Right cardiac atrium (tissue), 5 donors: ENCODE measurements around the gene SESN1. TPM values are rescaled to one million over a fixed set of nuclear protein-coding genes. Genes with fewer than 3 reads are reported as not detected.
A peak's percentile ranks its signal among the peaks of the same experiment; 100 is the strongest.
"Not testable (repeated sequence)": the region's sequence is repeated elsewhere in the genome, so short reads cannot be mapped to it uniquely, and the experiment has no call there.

Experiments
- ATAC-seq, 2 donors: fragments of 200-7000 bp; cut with Tn5 transposase; one replicate each; pipeline versions ENCODE4 v1.8.0 to v1.9.1; 2020; ENCODE audit warnings: moderate library complexity in 2 of 2, mild to moderate bottlenecking in 1 of 2
- DNase-seq, 3 donors: peaks; one replicate each; pipeline ENCODE4 v3.0.0-alpha.2; 2020
- H3K27ac ChIP-seq: one replicate; pipeline ENCODE4 v1.5.1; 2013; ENCODE audit warnings: mild to moderate bottlenecking, low read length, control low read depth, moderate library complexity
- H3K27me3 ChIP-seq: one replicate; pipeline ENCODE4 v1.6.1; 2013; ENCODE audit not compliant: control insufficient read depth, insufficient read depth
- H3K4me1 ChIP-seq: one replicate; pipeline ENCODE4 v1.6.1; 2013; ENCODE audit warnings: low read length; ENCODE audit not compliant: control insufficient read depth, insufficient read depth
- H3K4me3 ChIP-seq: one replicate; pipeline ENCODE4 v1.5.1; 2013; ENCODE audit warnings: low read length, control low read depth
- H3K9me3 ChIP-seq: one replicate; pipeline ENCODE4 v1.6.1; 2013; ENCODE audit warnings: low read length; ENCODE audit not compliant: control insufficient read depth
- WGBS: extraction: QIAGEN DNeasy Blood & Tissue Kit; methylation state at CpG from one replicate; pipeline ENCODE4 v1.1.7; 2013; 5-methylcytosine and 5-hydroxymethylcytosine counted together
- intact Hi-C, 4 donors: fragments of 100-400 bp; cut with DNase I; formaldehyde crosslinking; loops; one replicate each; pipeline versions ENCODE4 v1.11.0 to v1.14.0; 2022 to 2023
- polyA plus RNA-seq: library from polyadenylated mRNA; stranded (reverse); fragments of 200-250 nt; gene quantifications from one replicate; pipeline ENCODE4 v1.2.3, GENCODE V29; 2013
- total RNA-seq, 4 donors: library from RNA; stranded (reverse); fragmentation: NEBNext Ultra II Directional; extraction: Animal tissue kit (Norgen Biotek cat#: 25700); gene quantifications; one replicate each; pipeline ENCODE4 v1.2.1, GENCODE V29; 2021
- donor health status: healthy with polysubstance abuse.
- donor health status: DM: no; HTN: yes; CAD: no.
- donor health status: DM: no; HTN: no; CAD: no.
- donor health status: DM: no; HTN: yes; CAD: no; lungs with severe emphysema.
- donor health status: DM: yes; HTN: yes; CAD: no.

The SESN1 gene
- total and polyA plus RNA-seq, 5 donors = 26.5 to 60.5 (median 40.8) TPM

DNA sequence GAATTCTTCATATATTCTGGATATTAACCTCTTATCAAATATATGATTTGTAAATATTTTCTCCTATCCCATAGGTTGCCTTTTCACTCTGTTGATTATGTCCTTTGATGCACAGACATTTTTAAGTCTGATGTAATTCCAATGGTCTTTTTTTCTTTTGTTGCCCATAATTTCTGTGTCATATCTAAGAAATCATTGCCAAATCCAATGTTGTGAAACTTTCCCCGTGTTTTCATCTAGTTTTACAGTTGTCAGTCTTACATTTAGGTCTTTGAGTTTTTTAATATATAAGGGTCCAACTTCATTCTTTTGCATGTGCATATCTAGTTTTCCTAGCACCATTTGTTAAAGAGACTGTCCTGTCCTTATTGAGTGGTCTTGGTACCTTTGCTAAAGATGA, 111.5 kb downstream of the SESN1 start:
- no peaks in the 10 kb centered on the region for H3K4me1 ChIP-seq
- WGBS = 69% methylated on average over 1 of the region's 1 CpG
- ATAC-seq = no peak

DNA sequence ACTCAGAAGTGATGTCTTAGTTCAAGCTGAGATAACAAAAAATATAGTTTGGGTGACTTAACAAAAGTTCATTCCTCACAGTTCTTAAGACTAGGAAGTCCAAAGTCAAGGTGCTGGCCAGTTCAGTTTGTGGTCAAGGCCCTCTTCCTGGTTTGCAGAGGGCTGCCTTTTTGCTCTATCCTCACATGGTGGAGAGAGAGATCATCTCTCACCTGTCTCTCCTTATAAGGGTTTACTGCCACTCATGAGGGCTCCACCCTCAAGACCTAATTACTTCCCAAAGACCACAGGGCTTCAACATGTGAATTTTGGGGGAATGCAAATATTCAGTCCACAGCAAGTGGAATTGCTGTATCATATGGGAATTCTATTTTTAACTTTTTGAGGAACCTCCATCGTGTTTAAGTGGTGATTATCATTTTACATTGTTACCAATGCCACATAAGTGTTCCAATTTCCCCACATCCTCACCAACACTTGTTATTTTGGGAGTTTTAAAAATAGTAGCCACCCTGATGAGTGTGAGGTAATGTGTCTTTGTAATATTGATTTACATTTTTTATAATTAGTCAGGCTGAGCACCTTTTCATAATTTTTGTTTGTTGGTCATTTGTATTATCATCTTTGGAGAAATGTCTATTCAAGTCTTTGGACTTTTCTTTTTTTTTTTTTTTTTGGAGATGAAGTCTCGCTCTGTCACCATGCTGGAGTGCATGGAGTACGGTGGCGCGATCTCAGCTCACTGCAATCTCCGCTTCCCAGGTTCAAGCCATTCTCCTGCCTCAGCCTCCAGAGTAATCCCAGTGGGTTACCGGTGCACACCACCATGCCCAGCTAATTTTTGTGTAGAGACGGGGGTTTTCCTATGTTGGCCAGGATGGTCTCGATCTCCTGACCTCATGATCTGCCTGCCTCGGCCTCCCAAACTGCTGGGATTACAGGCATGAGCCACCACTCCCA, 112.2 kb downstream of the SESN1 start:
- Histone ChIP-seq H3K4me3 (no peak overlapping the region), H3K4me1 (no peaks in the 10 kb centered on the region), H3K27me3 (no peaks in the 10 kb centered on the region), H3K9me3 (no peaks in the 10 kb centered on the region), H3K27ac (peak overlapping the region; percentile 70)
- DNase-seq = no peak
- ATAC-seq = peak; percentile 36 to 59
- intact Hi-C loops = no loop called here
- WGBS = 85% methylated on average over 10 of the region's 10 CpGs

More for the DNA sequence above, 111.5 kb downstream of the SESN1 start:
- H3K9me3 ChIP-seq = no peaks in the 10 kb centered on the region
- intact Hi-C loops = no loop called here
- no peaks in the 10 kb centered on the region for H3K27me3 ChIP-seq
- no peak overlapping the region for H3K4me3 ChIP-seq
- DNase-seq = no peak
- H3K27ac ChIP-seq = no peak overlapping the region

DNA sequence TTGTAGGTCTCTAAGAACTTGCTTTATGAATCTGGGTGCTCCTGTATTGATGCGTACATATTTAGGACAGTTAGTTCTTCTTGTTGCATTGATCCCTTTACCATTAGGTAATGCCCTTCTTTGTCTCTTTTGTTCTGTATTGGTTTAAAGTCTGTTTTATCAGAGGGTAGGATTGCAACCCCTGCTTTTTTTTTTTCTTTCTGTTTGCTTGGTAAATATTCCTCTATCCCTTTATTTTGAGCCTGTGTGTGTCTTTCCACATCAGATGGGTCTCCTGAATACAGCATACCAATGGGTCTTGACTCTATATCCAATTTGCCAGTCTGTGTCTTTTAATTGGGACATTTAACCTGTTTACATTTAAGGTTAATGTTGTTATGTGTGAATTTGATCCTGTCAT, 116.0 kb downstream of the SESN1 start:
- 100% methylated on average over 1 of the region's 1 CpG for WGBS
- H3K27me3 ChIP-seq, DNase-seq, H3K27ac ChIP-seq, H3K4me1 ChIP-seq, ATAC-seq, intact Hi-C loops, H3K4me3 ChIP-seq, H3K9me3 ChIP-seq: not testable (repeated sequence)

DNA sequence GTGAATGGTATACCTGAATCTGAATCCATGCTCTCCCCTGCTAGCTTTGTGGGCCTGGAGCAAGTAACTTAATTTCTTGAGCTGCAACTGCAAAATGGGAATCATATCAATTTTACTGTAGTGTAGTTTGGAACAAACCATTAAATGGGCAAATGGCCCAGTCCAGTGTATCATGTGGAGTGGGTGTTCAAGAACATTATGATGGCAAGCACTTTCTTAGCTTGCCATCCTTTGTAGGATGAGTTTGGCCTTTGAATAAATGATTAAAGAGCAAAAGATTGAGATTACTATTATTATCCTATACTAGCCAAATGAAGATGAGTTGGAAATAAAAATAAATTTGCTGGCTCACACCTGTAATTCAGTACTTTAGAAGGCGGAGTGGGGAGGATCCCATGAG, 120.4 kb downstream of the SESN1 start:
- no peaks in the 10 kb centered on the region for H3K9me3 ChIP-seq
- peak; percentile 45 to 56 for ATAC-seq
- 75% methylated on average over 1 of the region's 1 CpG for WGBS
- no peak for DNase-seq
- no peaks in the 10 kb centered on the region for H3K4me1 ChIP-seq
- H3K27ac ChIP-seq = peak overlapping the region; percentile 23
- no peak overlapping the region for H3K4me3 ChIP-seq
- intact Hi-C loops = no loop called here
- H3K27me3 ChIP-seq = no peaks in the 10 kb centered on the region

DNA sequence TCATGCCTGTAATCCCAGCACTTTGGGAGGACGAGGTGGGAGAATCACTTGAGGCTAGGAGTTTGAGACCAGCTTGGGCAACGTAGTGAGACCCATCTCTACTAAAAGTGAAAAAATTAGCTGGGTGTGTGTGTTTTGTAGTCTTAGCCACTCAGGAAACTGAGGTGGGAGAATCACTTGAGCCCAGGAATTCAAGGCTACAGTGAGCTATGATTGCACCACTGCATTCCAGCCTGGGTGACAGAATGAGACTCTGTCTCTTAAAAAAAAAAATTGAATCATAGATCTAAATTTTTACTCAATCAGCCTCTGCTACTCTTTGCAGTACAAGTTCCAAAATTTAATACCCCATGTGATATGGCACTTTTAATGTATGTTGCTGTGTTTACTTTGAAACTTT, 124.9 kb downstream of the SESN1 start:
- Histone ChIP-seq H3K27me3 (no peaks in the 10 kb centered on the region), H3K27ac (no peak overlapping the region), H3K4me1 (peaks cover 6% of the 10 kb centered on the region), H3K9me3 (no peaks in the 10 kb centered on the region), H3K4me3 (no peak overlapping the region)
- intact Hi-C loops = no loop called here
- DNase-seq = no peak
- WGBS = 77% methylated on average over 2 of the region's 2 CpGs
- ATAC-seq = no peak

DNA sequence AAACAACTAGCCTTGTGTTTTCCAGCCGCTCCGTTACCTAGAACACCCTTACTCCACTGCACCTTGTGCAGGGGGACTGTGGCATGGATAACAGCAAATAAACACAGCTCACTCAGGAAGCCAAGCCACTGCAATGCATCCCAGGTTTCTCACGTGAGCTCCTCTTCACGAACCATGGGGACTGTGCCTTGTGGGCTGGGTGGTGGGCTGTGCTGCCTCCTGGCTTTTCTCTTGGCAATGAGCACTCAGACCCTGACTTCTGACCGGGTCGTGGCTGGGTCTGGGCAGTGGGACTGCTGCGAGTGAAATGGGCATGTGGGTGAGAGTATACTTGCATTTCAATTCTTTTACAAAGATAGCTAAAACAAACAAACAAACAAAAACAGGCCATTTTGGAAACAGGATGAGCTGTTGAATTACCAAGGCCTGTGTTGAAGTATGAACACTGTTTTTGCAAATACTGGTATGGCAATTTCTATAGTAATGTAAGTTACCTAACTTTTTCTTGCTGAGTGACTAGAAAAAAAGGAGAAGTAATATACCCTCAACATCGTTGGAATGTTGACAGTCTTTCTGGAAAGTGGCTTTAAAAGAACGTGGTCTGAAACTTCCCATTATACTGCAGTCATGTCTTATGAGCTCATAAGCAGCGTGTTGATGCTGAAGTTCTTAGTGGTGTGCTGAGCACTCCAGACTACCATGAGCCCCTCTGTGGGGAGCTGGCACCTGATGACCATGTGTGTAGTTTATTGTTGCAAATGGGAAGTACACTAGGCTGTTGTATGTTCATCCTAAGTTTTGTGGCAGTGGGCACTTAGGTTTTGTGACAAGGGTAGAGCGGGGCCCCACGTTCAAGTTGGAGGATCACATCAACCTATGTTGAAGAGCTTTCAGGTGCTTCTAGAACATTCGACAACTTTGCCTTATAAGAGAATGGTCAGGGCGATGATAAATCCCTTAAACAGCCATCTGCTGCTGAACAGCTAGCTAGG, 126.0 kb downstream of the SESN1 start:
- DNase-seq = peak in 1 of 3 donors; percentile 40
- Histone ChIP-seq H3K4me3 (no peak overlapping the region), H3K9me3 (no peaks in the 10 kb centered on the region), H3K27me3 (no peaks in the 10 kb centered on the region), H3K4me1 (peaks cover 6% of the 10 kb centered on the region), H3K27ac (peak overlapping the region; percentile 91)
- WGBS = 78% methylated on average over 14 of the region's 14 CpGs
- no peak for ATAC-seq
- intact Hi-C loops = no loop called here

DNA sequence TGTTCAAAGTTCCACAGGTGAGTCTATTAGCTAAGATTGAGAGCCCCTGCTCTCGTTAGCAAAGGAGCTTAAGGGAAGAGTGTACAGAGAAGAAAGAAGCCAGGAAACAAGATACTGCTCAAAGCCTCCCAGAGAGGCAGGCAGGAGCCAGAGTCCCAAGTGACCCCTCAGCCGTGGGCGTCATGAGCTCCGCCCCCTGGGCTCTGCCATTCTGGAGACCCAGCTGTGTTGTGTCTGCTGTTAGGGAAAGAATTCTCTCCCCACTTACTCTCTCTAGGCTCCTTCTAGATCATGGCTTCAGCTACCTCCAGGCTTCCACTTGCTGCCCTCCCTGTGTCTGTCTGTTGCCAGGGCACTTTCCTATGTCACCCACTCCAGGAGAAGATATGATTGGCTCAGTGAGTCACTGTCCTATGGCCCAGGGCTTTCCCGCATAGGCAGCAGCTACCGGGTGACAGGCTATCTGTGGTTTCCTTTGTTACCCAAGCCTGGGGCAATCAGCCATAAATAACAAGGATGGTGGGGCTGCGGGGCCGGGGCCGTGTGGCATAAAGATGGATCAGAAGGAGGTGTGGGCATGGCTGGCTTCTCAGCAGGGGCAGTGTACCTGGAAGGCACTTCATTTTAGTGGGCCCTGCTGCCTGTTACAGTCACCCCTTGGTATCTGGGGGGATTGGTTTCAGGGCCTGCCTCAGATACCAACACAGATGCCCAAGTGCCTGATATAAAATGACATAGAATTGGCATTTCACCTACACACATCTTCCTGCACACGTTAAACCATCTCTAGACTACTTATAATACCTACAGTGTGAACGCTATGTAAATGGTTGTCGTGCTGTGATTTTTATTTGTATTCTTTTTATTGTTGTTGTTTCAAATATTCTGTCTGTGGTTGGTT, 127.5 kb downstream of the SESN1 start:
- H3K9me3 ChIP-seq = no peaks in the 10 kb centered on the region
- H3K4me1 ChIP-seq = peaks cover 6% of the 10 kb centered on the region
- H3K27ac ChIP-seq = peak overlapping the region; percentile 76
- intact Hi-C loops = no loop called here
- DNase-seq = peak; percentile 38 to 77 (median 75)
- no peaks in the 10 kb centered on the region for H3K27me3 ChIP-seq
- no peak overlapping the region for H3K4me3 ChIP-seq
- WGBS = 40% methylated on average over 12 of the region's 12 CpGs
- peak; percentile 66 to 81 for ATAC-seq

DNA sequence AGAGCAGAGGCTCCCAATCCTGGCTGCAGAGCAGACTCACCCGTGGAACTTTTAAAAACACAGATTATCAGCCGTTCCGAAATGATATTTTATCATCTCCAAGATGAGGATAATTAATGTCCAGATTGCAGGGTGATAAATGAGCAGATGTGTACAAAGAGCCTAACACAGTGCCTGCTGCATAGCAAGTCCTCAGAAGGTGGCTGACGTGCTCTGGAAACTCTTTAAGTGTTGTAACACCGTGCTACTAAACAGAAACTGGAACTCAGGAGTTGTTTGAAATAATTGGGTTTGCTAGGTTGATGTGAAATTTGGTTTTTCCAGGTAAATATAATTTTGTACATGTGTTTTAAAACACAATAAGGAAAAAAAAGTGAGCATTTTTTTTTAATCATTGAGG, 128.4 kb downstream of the SESN1 start:
- DNase-seq = no peak
- Histone ChIP-seq H3K4me3 (no peak overlapping the region), H3K9me3 (no peaks in the 10 kb centered on the region), H3K4me1 (peaks cover 6% of the 10 kb centered on the region), H3K27ac (peak overlapping the region; percentile 73), H3K27me3 (no peaks in the 10 kb centered on the region)
- WGBS = 71% methylated on average over 5 of the region's 5 CpGs
- intact Hi-C loops = no loop called here
- ATAC-seq = no peak

DNA sequence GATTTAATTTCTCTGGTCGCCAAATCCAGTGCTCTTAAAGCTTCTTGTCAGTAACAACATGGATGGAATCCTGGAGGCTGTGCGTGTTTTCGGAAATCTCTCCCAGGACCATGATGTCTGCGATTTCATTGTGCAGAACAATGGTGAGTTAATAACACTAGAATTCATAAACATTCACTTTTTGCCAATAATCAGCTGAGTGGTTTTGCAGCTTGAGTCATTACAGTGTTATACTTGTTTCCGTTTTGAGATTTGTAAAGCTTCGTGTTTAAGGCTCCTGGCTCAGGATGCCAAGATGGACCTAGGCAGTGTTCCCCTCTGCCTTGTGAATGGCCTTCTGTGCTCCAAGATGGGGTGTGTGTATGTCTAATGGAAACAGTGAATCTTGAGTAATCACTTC, 132.7 kb downstream of the SESN1 start:
- Histone ChIP-seq H3K9me3 (no peaks in the 10 kb centered on the region), H3K4me1 (peaks cover 5% of the 10 kb centered on the region), H3K27ac (no peak overlapping the region), H3K4me3 (no peak overlapping the region), H3K27me3 (no peaks in the 10 kb centered on the region)
- WGBS = 59% methylated on average over 6 of the region's 6 CpGs
- DNase-seq = no peak
- intact Hi-C loops = no loop called here
- ATAC-seq = no peak

DNA sequence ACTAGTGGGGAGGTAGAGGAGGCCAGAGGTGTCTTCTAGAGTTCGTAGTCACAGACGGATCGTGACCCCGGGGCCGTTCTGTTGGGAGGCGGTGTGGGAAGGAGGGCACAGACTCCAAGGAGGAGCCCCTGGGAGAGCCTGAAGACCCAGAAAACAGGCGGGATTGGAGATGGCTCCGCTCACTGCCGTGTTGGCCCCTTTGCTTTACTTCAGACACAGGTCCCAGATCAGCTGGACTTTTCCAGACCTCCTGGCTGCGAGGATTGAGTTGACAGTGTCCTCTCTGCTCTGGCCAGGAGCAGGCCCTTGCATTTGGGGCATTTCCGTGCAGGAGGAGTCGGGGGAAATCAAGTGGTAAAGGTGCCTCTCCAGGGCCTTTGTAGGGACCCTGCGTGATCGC, 133.6 kb downstream of the SESN1 start:
- intact Hi-C loops = no loop called here
- Histone ChIP-seq H3K4me3 (no peak overlapping the region), H3K27ac (no peak overlapping the region), H3K4me1 (peaks cover 2% of the 10 kb centered on the region), H3K27me3 (no peaks in the 10 kb centered on the region), H3K9me3 (no peaks in the 10 kb centered on the region)
- DNase-seq (no peak), ATAC-seq (no peak)
- WGBS = 96% methylated on average over 14 of the region's 14 CpGs
